A549 (cell line): ENCODE data around the gene CHP2.
"Not testable (repeated sequence)": the region's sequence is repeated elsewhere in the genome, so short reads cannot be mapped to it uniquely, and the experiment has no call there.

Source experiments
- NFE2L2 ChIP-seq: fragments of 150-350 bp; conservative IDR thresholded peaks from 2 replicates; pipeline ENCODE4 v1.6.1; 2014; ENCODE audit warnings: low read length
- TF ChIP-seq, protein P1 (sequence below): IDR thresholded peaks from 2 replicates; pipeline ENCODE4 v1.6.1; 2012
- TF ChIP-seq, protein P2 (sequence below): fragments of 450-650 bp; IDR thresholded peaks from 2 replicates; pipeline ENCODE4 v1.6.1; 2014; ENCODE audit warnings: antibody characterized with exemption
- TF ChIP-seq, protein P3 (sequence below): fragments of >200 bp; sonication (Bioruptor Twin); formaldehyde crosslinking; IDR thresholded peaks from 3 replicates; pipeline ENCODE4 v1.5.1; 2016

DNA sequence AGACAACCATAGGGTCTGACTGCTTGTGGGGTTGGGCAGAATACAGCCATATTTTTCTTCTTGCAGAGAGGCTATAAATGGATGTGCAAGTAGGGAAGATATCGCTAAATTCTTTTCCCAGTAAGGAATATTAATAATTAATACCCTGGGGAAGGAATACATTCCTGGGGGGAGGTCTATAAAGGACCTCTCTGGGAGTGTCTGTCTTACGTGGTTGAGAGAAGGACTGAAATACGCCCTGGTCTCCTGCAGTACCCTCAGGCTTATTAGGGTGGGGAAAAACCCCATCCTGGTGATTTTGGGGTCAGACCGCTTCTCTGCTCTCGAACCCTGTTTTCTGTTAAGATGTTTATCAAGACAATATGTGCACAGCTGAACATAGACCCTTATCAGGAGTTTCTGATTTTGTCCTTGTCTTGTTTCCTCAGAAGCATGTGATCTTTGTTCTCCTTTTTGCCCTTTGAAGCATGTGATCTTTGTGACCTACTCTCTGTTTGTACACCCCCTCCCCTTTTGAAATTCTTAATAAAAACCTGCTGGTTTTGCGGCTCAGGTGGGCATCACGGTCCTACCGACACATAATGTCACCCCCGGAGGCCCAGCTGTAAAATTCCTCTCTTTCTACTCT is 32.1 kb upstream of the CHP2 start:
- TF ChIP-seq, protein P1, sequence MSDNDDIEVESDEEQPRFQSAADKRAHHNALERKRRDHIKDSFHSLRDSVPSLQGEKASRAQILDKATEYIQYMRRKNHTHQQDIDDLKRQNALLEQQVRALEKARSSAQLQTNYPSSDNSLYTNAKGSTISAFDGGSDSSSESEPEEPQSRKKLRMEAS = not testable (repeated sequence)
- TF ChIP-seq, protein P2, sequence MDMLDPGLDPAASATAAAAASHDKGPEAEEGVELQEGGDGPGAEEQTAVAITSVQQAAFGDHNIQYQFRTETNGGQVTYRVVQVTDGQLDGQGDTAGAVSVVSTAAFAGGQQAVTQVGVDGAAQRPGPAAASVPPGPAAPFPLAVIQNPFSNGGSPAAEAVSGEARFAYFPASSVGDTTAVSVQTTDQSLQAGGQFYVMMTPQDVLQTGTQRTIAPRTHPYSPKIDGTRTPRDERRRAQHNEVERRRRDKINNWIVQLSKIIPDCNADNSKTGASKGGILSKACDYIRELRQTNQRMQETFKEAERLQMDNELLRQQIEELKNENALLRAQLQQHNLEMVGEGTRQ = not testable (repeated sequence)
- not testable (repeated sequence) for TF ChIP-seq NFE2L2
- TF ChIP-seq, protein P3, sequence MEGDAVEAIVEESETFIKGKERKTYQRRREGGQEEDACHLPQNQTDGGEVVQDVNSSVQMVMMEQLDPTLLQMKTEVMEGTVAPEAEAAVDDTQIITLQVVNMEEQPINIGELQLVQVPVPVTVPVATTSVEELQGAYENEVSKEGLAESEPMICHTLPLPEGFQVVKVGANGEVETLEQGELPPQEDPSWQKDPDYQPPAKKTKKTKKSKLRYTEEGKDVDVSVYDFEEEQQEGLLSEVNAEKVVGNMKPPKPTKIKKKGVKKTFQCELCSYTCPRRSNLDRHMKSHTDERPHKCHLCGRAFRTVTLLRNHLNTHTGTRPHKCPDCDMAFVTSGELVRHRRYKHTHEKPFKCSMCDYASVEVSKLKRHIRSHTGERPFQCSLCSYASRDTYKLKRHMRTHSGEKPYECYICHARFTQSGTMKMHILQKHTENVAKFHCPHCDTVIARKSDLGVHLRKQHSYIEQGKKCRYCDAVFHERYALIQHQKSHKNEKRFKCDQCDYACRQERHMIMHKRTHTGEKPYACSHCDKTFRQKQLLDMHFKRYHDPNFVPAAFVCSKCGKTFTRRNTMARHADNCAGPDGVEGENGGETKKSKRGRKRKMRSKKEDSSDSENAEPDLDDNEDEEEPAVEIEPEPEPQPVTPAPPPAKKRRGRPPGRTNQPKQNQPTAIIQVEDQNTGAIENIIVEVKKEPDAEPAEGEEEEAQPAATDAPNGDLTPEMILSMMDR = not testable (repeated sequence)
